ENCODE measurements around the gene HPSE2.
"Not testable (repeated sequence)": the region's sequence is repeated elsewhere in the genome, so short reads cannot be mapped to it uniquely, and the experiment has no call there.

Gene HPSE2

DNA sequence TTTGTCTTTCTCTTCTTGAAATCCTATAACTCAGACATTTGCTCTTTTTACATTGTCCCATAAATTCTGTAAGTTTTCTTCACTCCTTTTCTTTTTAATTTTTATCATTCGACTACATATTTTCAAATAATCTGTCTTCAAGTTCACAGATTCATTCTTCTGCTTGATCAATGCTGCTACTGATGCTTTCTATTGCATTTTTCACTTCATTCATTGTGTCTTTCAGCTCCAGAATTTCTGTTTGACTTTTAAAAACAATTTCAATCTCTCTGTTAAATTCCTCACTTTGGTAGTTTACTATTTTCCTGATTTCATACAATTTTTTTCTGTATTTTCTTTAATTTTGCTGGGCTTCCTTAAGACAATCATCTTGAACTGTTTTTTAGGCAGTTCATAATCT is 230.4 kb downstream of the HPSE2 start:
- DNase-seq (ENCODE audit: low read depth in 2 of 2) = no peak

DNA sequence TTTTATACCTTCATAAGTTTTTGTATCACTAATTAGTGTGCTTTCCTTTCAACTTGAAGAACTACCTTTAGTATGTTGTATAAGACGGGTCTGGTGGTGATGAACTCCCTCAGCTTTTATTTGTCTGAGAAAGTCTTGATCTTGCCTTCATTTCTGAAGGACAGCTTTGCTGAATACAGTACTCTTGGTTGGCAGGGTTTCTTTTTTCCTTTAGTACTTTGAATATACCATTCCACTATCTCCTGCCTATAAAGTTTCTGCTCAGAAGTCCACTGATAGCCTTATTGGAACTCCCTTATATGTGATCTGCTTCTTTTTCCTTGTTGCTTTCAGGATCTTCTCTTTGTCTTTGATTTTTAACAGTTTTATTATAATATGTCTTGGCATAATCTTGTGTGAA is 230.9 kb downstream of the HPSE2 start:
- no peak for DNase-seq (ENCODE audit: low read depth in 2 of 2)

DNA sequence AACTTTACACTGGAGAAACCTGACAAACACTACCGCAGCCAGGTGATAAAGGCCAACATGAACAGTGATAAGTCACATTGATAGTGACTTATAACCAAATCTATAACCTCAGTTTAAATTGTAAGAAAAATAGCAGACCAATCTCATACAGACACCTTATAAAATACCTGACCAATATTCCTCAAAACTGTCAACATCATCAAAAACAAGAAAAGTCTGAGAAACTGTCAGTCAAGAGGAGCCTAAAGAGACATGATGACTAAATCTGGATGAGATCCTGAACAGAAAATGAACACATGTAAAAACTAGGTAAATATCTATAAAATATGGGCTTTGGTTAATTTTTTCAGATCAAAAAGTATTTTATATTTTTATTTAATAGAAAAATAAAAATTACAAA is 233.3 kb downstream of the HPSE2 start:
- DNase-seq (ENCODE audit: low read depth in 2 of 2) = no peak

DNA sequence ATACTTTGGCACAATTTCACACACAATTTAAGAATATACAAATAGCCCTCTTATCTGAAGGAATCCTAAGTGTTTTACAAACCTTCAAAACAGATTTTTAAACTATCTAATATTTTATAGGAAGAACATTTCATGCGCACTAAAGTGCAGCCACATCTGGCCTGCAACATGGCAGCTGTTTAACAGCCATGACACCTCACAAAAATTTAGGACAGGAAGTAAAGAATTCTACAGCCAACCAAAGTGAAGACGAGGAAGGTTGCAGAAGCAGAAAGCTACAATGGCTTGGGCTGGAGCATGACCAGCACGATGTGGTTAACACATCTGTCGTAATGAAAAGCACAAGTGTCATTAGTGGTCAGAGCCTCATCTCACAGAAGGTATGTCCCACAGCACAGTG is 238.1 kb downstream of the HPSE2 start:
- DNase-seq (ENCODE audit: low read depth in 2 of 2) = no peak

DNA sequence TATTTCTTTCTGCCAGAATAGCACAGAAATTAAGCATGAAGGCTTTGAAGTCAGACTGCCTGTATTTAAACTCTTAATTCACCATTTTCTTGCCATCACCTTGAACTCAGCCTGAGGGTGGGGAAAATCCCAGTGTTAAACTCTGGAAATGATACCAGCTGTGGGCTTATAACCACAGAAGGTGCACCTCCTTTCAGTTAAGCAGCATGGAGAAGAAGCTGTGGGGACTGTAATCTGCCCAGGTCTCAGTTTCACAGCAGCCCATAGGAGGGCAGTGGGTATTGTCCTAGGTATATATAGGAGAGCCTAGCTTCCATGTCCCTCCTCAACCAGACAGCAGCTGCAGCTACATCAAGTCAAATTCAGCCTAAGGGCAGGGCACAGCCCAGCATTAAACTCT is 241.6 kb downstream of the HPSE2 start:
- no peak for DNase-seq (ENCODE audit: low read depth in 2 of 2)

DNA sequence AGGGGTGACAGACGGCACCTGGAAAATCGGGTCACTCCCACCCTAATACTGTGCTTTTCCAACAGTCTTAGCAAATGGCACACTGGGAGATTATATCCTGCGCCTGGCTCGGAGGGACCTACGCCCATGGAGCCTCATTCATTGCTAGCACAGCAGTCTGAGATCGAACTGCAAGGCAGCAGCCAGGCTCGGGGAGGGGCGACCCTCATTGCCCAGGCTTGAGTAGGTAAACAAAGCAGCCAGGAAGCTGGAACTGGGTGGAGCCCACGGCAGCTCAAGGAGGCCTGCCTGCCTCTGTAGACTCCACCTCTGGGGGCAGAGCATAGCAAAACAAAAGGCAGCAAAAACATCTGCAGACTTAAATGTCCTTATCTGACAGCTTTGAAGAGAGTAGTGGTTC is 251.9 kb downstream of the HPSE2 start:
- DNase-seq (ENCODE audit: low read depth in 2 of 2) = not testable (repeated sequence)

DNA sequence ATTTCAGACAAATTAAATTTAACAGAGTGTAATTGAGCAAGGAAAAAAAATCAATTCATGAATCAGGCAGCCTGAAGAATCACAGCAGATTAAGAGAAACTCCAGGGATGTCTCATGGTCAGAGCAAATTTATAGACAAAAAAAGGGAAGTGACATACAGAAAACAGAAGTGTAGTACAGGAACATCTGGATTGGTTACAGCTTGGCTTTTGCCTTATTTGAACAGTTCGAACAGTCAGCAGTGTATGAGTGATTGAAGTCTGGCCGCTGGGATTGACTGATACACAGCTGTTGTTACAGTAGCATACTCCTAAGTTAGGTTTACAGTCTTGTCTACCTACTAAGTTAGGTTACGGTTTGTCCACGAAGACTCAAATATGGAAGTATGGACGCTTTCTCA is 255.3 kb downstream of the HPSE2 start:
- no peak for DNase-seq (ENCODE audit: low read depth in 2 of 2)

DNA sequence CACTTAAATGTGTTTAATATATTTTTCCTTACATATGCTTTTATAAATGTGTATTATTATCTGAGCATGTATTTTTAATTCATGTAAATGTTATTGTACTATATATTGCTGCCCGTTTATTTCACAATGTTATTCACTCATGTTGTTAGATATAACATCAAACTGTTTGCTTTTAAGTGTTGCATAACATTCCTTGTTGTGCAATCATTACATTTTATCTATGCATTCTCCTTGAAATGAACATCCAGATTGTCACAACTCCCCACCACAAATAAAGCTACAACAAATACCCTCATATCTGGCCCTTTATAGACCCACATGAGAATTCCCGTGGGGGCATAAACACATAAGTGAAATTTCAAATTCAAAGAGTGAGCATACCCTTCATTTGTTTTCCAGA is 264.2 kb downstream of the HPSE2 start:
- no peak for DNase-seq (ENCODE audit: low read depth in 2 of 2)

DNA sequence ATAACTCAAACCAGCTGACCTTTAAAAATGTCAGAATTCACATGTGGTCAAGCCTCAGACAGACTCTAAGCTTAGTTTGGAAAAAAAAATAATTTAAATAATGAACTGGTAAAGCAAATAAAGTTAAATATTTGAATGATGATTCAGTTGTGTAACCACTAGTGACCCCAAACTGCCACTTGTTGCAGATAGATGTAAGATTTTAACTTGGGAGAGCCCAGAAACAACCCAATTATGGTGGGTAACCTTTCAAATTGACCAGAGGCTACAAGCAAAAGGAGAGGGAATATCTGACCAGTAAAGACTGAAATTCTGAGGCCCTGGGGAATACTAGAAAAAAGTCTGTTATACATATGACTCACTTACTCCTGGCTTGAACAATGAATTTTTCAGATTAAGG is 268.1 kb downstream of the HPSE2 start:
- no peak for DNase-seq (ENCODE audit: low read depth in 2 of 2)

DNA sequence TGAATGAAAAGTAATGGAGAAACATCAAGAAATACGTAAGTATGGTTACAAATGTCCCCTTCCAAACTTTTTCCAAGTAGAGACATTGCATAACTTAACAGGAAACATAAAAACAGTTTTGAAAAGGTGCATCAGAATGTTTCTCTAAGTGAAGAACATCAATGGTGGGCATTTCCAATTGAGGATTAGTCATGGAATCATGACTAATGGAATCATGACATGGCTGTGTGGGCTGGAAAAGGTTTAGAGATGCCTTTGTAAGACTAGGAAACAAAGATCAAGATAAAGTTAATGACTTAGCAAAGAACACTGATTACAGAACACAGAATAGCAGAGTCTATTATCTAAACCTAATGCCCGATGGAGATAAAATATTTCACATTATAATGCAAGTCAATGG is 272.0 kb downstream of the HPSE2 start:
- DNase-seq (ENCODE audit: low read depth in 2 of 2) = no peak

DNA sequence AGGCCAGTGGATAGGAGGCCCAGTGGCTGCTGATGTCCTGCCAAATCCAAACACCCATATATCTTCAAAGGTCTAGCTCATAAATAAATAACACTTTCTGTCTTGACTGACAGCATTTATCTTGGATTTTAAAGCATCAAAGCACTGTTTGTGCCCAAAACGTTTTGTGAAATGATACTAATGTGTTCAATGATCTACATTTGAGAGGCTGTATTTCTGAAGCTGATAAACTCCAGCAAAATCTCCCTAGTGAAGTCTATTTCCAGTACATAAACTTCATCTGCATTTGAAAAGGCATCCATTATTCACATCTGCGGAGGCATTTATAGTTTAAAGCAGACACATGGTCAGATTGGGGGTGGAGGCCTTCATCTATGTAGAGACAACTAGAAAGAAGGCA is 276.3 kb downstream of the HPSE2 start:
- no peak for DNase-seq (ENCODE audit: low read depth in 2 of 2)

DNA sequence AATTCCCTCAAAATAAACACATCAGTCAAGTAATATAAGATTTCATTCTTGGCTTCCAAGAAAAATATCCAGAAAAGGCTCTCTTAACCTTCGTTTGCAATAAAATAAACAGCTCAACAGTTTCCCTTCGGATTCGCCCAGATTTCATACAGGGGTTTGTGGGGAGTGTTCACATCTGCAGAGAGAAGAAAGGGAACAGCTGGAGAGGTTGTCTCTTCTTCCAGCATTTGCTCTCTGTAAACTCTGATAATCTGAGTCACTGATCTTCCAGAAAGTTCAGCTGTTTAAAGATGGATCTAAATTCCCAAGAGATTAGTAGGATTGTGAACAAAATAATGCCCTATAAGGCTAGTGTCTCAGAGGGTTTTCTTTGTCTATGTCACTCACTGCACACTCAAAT is 277.9 kb downstream of the HPSE2 start:
- no peak for DNase-seq (ENCODE audit: low read depth in 2 of 2)

DNA sequence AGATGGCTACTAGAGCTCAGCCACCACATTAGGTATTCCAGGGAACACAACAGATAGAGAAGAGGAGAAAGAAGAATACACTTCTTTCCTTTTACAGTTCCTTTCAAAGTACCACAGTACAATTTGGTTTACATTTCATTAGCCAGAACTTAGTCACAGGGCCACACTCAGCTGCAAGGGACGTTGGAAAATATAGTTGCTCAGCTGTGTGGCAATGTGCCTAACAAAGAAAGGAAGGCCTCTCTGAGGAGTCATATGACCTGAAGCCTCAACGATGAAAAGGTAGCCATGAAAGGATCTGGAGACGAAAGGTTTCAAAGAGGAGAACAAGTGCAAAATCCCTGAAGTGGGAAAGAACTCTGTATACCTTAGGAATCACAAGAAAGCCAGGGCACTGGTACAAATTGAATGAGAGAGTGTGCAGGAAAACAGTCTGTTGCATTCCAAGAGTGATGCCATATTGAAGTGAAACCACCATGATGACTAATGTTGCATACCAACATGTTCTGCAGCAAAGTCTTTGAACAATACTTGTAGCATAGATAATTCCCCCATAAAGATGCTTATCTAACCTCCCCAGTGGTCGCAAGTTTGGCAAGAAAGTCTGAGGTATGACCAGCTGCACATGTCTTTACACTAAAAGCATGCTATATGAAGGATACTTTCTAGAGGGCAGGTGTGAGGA is 278.9 kb downstream of the HPSE2 start:
- no peak for DNase-seq (ENCODE audit: low read depth in 2 of 2)

DNA sequence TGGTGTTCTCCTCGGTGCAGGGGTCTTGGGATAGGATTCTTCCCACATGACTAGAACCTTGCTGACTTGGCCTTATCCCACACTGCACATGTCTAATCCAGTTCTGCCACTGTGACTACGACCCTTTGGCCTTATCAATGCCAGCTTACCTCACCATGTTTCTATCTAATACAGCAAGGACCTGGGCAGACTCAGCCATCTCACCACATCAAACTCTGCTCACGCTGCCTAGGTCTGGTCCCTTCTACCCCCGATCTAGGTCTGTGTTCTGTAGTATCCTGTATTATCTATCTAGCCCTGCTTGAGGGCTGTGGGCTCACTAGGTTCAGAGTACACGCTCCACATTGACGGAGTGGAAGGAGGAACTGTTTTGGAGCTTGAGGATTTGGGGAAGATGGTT is 282.4 kb downstream of the HPSE2 start:
- no peak for DNase-seq (ENCODE audit: low read depth in 2 of 2)

DNA sequence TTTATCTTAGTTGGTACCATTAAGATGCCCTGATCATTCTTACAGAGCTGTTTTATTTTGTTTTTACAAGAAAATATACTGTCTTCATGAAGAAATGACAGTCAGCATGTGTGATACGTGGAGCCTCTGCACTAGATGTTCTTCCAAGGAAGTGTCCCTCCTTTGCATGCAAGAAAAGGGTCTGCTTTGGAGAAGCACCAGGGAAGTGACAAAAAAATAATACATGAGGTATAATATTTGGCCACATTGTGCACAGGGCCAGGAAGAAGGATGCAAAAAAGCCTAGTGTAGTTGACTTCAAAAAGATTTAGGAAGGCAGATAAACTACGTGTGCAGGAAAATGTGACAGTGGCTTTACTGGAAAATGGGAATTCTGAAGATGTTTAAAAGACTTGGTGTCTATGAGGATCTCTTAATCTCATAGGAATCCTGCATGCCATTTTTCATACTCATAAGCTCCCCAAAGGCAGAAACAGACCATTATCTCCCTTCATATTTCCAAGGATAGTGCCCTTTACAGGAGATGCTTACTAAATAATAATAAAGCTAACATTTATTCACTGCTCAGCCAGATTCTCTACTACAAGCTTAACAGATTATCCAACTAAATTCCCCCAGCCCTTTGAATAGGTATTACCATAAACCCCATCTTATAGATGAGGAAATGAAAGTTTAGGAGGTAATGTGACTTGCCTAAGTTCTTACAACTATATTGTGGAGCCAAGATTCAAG is 284.2 kb downstream of the HPSE2 start:
- DNase-seq (ENCODE audit: low read depth in 2 of 2) = no peak

DNA sequence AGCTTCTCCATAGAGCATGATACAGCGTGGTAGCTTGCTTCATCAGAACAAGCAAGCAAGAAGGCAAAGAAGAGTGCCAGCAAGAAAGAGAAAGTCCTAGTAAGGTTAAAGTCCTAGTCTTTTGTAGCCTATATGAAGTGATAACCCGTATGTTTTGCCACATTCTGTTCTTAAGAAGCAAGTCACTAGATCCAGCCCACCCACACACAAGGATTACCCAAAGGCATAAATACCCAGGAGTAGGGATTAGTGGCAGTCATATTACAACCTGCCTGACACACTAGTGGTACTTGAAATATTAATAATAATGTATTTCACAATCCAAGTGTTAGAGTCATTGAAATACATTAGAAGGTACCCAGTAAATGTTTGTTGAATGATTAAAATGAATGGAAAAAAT is 285.5 kb downstream of the HPSE2 start:
- no peak for DNase-seq (ENCODE audit: low read depth in 2 of 2)

DNA sequence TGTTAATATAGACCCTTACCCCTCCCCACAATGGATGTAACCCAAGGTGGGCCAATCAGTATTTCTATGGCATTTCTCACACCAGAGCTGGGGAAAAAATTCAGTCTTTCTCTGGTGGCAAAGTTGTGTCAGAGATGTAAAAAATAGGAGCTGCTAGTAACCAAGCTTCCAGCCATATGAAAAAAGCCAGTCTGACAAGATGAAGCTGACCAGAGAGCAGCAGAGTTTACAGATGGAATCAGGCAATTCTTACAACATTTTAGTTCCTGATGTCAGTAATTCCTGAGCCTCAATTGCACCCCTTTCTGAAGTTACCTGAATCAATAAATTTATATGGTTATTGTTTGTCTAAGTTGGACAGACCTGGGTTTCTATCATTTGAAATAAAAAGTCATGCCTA is 286.3 kb downstream of the HPSE2 start:
- DNase-seq (ENCODE audit: low read depth in 2 of 2) = no peak

DNA sequence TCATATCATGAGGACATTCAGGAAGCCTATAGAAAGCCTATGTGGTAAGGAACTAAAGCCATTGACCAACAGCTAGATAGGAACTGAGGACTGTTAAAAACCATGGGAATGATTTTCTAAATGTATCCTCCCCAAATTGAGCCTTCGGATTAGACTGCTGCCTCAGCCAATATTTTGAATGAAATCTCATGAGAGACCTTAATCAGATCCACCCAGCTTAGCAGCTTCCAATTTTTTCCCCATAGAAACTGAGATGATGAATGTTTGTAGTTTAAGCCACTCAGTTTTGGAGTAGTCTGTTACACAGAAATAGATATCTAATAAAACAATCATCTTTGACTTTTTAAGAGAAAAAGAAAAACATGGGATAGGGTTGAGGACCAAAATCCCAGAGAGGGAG is 292.0 kb downstream of the HPSE2 start:
- no peak for DNase-seq (ENCODE audit: low read depth in 2 of 2)

DNA sequence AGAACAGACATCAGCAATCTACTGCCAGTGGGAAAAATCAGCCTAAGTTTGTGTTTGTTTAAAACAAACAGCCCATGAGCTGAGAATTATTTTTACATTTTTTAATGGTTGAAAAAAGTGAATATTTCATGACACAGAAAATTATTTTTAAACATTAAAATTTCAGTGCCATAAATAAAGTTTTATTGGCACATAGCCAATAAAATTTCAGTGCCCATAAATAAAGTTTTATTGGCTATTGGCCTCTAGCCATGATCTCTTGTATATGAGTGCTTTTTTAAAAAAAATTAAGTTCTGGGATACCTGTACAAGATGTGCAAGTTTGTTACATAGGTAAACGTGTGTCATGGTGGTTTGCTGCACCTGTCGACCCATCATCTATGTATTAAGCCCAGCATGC is 305.9 kb downstream of the HPSE2 start:
- DNase-seq (ENCODE audit: low read depth in 2 of 2) = no peak

DNA sequence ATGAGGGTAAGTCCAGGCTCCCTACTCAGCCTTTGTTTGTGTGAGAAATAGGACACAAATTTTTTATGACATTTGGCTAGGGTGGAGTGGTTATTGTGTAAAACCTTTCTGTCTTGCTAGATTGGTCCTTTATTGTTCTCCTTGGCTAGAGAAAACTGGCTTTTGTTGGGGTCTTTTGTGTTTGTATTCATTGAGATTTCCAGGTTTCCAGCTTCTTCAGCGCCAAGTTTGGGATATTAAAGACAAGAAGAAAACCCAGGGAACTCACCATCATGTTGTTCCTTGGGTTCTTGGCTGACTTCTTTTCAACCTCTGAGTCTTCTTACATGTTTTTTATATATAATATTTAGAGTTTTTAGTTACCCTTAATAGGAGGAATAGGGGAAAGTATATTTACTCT is 310.0 kb downstream of the HPSE2 start:
- DNase-seq (ENCODE audit: low read depth in 2 of 2) = no peak

DNA sequence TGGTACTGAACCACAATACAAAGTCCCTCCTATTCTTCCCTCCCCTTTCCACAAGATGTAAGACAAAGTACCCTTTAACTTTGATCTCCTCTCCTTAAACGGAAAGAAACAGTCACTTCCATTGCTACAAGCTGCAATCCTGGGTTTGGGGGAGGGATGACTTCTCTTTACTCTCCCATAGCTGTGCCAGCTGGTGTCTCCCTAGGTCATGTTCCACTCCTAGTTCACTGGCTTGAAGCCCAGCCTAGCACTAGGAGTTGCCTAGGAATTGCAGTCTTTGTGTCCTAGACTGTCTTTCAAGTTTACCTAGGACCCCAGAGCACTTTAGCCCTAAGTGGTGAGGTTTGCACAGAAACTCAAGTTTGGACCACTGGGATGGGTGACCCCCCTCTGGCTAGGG is 311.1 kb downstream of the HPSE2 start:
- DNase-seq (ENCODE audit: low read depth in 2 of 2) = no peak

DNA sequence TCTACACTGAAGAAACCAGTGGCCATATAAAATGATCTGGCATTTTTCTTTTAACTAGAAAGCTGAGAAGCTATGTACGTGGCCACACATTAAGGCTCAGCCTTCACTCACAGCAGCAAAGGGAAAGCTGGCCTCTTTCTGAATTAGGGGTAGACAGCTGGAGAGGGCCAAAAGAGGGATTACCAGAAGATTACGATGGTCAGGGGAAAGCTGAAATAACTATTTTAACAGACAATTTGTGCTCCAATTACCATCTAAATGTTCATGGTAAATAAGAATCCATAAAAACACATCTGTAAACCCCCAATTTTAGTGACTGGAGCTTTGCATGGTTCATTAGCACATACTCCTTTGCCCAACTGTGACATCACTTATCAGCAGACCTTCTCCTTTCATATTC is 314.3 kb downstream of the HPSE2 start:
- no peak for DNase-seq (ENCODE audit: low read depth in 2 of 2)

DNA sequence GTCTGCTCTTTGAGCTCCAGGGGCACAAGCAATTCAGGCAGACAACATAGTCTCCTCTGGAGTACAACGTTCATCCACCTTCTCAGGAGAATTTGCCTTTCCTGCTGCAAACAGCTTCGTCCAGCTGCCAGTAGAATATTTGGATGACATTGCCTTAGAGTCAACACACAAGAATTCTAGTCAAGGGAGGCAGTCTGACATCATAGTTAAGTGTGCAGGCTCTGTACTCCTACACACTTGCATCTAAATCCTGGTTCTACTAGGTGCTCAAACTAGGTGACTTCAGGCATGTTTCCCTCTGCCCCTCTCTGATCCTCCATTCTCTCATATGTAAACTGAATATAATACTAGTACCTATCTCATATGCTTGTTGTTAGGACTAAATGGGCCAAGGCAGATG is 314.8 kb downstream of the HPSE2 start:
- DNase-seq (ENCODE audit: low read depth in 2 of 2) = no peak

DNA sequence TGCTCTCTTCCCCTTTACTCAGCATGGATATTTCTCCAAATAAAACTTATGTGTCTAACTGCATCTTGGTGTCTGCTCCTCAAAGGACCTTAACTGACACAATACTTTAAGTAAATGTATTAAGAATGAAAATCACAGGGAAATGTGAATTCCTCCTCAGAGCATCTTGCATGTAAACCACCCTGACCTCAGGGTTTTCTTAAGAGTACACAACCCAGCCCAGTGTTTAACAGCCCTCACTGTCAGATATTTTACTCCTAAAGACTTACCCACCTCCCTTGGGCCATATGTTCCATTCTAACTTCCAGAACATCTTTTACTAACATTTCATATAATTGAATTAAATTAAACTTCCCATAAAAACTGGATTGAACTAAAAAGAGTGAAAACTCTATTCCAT is 315.3 kb downstream of the HPSE2 start:
- no peak for DNase-seq (ENCODE audit: low read depth in 2 of 2)
